H9 (cell line): ENCODE data around the gene OMP. TPM values are rescaled to one million over a fixed set of nuclear protein-coding genes. Genes with fewer than 3 reads are reported as not detected.
A peak's percentile ranks its signal among the peaks of the same experiment; 100 is the strongest.

Experiments used
- DNase-seq: peaks from one replicate; pipeline ENCODE4 v3.0.0-alpha.2; 2017
- H2AFZ ChIP-seq: one replicate; pipeline ENCODE4 v1.6.1; 2013; ENCODE audit warnings: mild to moderate bottlenecking, low read length, control low read depth, moderate library complexity
- H2AK5ac ChIP-seq: 2 replicates; pipeline ENCODE4 v1.6.1; 2013; ENCODE audit warnings: low read length, control low read depth, mixed read lengths; ENCODE audit not compliant: insufficient read length
- H2BK120ac ChIP-seq: one replicate; pipeline ENCODE4 v1.6.1; 2013; ENCODE audit warnings: low read depth, mild to moderate bottlenecking, low read length, control low read depth, inconsistent platforms; ENCODE audit not compliant: poor library complexity, severe bottlenecking
- H2BK12ac ChIP-seq: 2 replicates; pipeline ENCODE4 v1.6.1; 2013; ENCODE audit warnings: low read length, control low read depth, mixed read lengths, low read depth; ENCODE audit not compliant: insufficient read length
- H2BK15ac ChIP-seq: 2 replicates; pipeline ENCODE4 v1.6.1; 2013; ENCODE audit warnings: low read depth, low read length, control low read depth
- H2BK20ac ChIP-seq: one replicate; pipeline ENCODE4 v1.6.1; 2013; ENCODE audit warnings: low read depth, mild to moderate bottlenecking, low read length, control low read depth, inconsistent platforms; ENCODE audit not compliant: poor library complexity, severe bottlenecking
- H2BK5ac ChIP-seq: 2 replicates; pipeline ENCODE4 v1.6.1; 2013; ENCODE audit warnings: low read length, control low read depth, mixed read lengths; ENCODE audit not compliant: insufficient read length
- H3K14ac ChIP-seq: 2 replicates; pipeline ENCODE4 v1.6.1; 2013; ENCODE audit warnings: low read length, control low read depth; ENCODE audit not compliant: insufficient read depth
- H3K18ac ChIP-seq: 2 replicates; pipeline ENCODE4 v1.6.1; 2013; ENCODE audit warnings: low read depth, mild to moderate bottlenecking, mixed read lengths, low read length, control low read depth; ENCODE audit not compliant: insufficient read length
- H3K23ac ChIP-seq: 2 replicates; pipeline ENCODE4 v1.6.1; 2013; ENCODE audit warnings: low read length, control low read depth, mixed read lengths, low read depth; ENCODE audit not compliant: insufficient read length
- H3K23me2 ChIP-seq: 2 replicates; pipeline ENCODE4 v1.6.1; 2013; ENCODE audit warnings: low read depth, mild to moderate bottlenecking, mixed read lengths, low read length, control low read depth; ENCODE audit not compliant: insufficient read length, poor library complexity, severe bottlenecking
- H3K27ac ChIP-seq: 2 replicates; pipeline ENCODE4 v1.5.1; 2013; ENCODE audit warnings: low read length, control low read depth, mixed read lengths, low read depth; ENCODE audit not compliant: insufficient read length
- H3K27me3 ChIP-seq: 2 replicates; pipeline ENCODE4 v1.6.1; 2013; ENCODE audit warnings: low read length, control low read depth, inconsistent platforms; ENCODE audit not compliant: insufficient read depth
- H3K4ac ChIP-seq: 2 replicates; pipeline ENCODE4 v1.6.1; 2013; ENCODE audit warnings: low read depth, mild to moderate bottlenecking, control low read depth, inconsistent platforms, low read length, moderate library complexity
- H3K4me1 ChIP-seq: 2 replicates; pipeline ENCODE4 v1.6.1; 2013; ENCODE audit warnings: low read length, control low read depth, inconsistent platforms; ENCODE audit not compliant: insufficient read depth
- H3K4me2 ChIP-seq: 2 replicates; pipeline ENCODE4 v1.6.1; 2013; ENCODE audit warnings: low read length, control low read depth, mixed read lengths; ENCODE audit not compliant: insufficient read length, insufficient read depth
- H3K56ac ChIP-seq: 2 replicates; pipeline ENCODE4 v1.6.1; 2013; ENCODE audit warnings: low read depth, mild to moderate bottlenecking, mixed read lengths, low read length, control low read depth; ENCODE audit not compliant: insufficient read length
- H3K79me1 ChIP-seq: 2 replicates; pipeline ENCODE4 v1.6.1; 2013; ENCODE audit warnings: low read depth, mild to moderate bottlenecking, moderate library complexity, low read length, control low read depth, inconsistent platforms; ENCODE audit not compliant: insufficient read depth, poor library complexity, severe bottlenecking
- H3K79me2 ChIP-seq: 2 replicates; pipeline ENCODE4 v1.6.1; 2013; ENCODE audit warnings: low read length, control low read depth, inconsistent platforms; ENCODE audit not compliant: insufficient read depth
- H3K9ac ChIP-seq: 2 replicates; pipeline ENCODE4 v1.6.1; 2013; ENCODE audit warnings: low read length, control low read depth, mixed read lengths; ENCODE audit not compliant: insufficient read length; ENCODE audit errors: extremely low read depth
- H3K9me3 ChIP-seq: one replicate; pipeline ENCODE4 v1.6.1; 2013; ENCODE audit warnings: low read depth, low read length, inconsistent platforms; ENCODE audit not compliant: control insufficient read depth
- H3T11ph ChIP-seq: one replicate; pipeline ENCODE4 v1.6.1; 2013; ENCODE audit warnings: mild to moderate bottlenecking, low read length, control low read depth, inconsistent platforms
- H4K20me1 ChIP-seq: one replicate; pipeline ENCODE4 v1.6.1; 2013; ENCODE audit not compliant: control insufficient read depth, insufficient read length, insufficient read depth
- H4K5ac ChIP-seq: 2 replicates; pipeline ENCODE4 v1.6.1; 2013; ENCODE audit warnings: low read depth, mild to moderate bottlenecking, mixed read lengths, low read length, control low read depth; ENCODE audit not compliant: insufficient read length
- H4K8ac ChIP-seq: replicated peaks from 2 replicates; pipeline ENCODE4 v1.6.1; 2013; ENCODE audit warnings: low read length, control low read depth, mixed read lengths, low read depth; ENCODE audit not compliant: insufficient read length
- H4K91ac ChIP-seq: 2 replicates; pipeline ENCODE4 v1.6.1; 2013; ENCODE audit warnings: low read depth, mild to moderate bottlenecking, moderate library complexity, mixed read lengths, low read length, control low read depth; ENCODE audit not compliant: insufficient read length
- H3K27ac Mint-ChIP-seq, 3 experiments: 2 replicates in 2 of 3; 3 replicates in 1 of 3; pipeline ENCODE4 v1.8.0; 2020 to 2021; ENCODE audit warnings: mixed read lengths in 3 of 3, mild to moderate bottlenecking in 1 of 3, moderate library complexity in 1 of 3
- H3K27me3 Mint-ChIP-seq: 2 replicates; pipeline ENCODE4 v1.8.0; 2021; ENCODE audit warnings: low read depth, mild to moderate bottlenecking, moderate library complexity, mixed read lengths
- H3K36me3 Mint-ChIP-seq, 3 experiments: 2 replicates in 2 of 3; 3 replicates in 1 of 3; pipeline ENCODE4 v1.8.0; 2020 to 2021; ENCODE audit warnings: low read depth in 3 of 3, mixed read lengths in 3 of 3; ENCODE audit not compliant: insufficient read depth in 1 of 3
- H3K4me1 Mint-ChIP-seq, 2 experiments: 2 replicates each; pipeline ENCODE4 v1.8.0; 2020; ENCODE audit warnings: mixed read lengths in 2 of 2
- H3K4me3 Mint-ChIP-seq, 2 experiments: 2 replicates in 1 of 2; 3 replicates in 1 of 2; pipeline ENCODE4 v1.8.0; 2020 to 2021; ENCODE audit warnings: mild to moderate bottlenecking in 2 of 2, mixed read lengths in 2 of 2, moderate library complexity in 1 of 2
- H3K9me3 Mint-ChIP-seq, 2 experiments: 2 replicates in 1 of 2; 3 replicates in 1 of 2; pipeline ENCODE4 v1.8.0; 2020; ENCODE audit warnings: mild to moderate bottlenecking in 2 of 2, mixed read lengths in 2 of 2, moderate library complexity in 1 of 2
- WGBS: extraction: QIAGEN DNeasy Blood & Tissue Kit; methylation state at CpG from one replicate; pipeline ENCODE4 v1.1.7; 2013; ENCODE audit warnings: missing lambda C conversion rate, low lambda C conversion rate, mixed read lengths; ENCODE audit not compliant: insufficient read length; ENCODE audit errors: extremely low coverage; 5-methylcytosine and 5-hydroxymethylcytosine counted together
- total RNA-seq: library from RNA; stranded (reverse); gene quantifications from 2 replicates; pipeline ENCODE4 v1.2.1, GENCODE V29; 2021
- TF ChIP-seq, protein P1 (sequence below): fragments of 200-600 bp; sonication (generic); conservative IDR thresholded peaks from 3 replicates; pipeline ENCODE4 v1.8.0; 2021; ENCODE audit warnings: antibody characterized with exemption, mild to moderate bottlenecking

The OMP gene
- total RNA-seq, 1 experiment from 2014 or later = not detected

DNA sequence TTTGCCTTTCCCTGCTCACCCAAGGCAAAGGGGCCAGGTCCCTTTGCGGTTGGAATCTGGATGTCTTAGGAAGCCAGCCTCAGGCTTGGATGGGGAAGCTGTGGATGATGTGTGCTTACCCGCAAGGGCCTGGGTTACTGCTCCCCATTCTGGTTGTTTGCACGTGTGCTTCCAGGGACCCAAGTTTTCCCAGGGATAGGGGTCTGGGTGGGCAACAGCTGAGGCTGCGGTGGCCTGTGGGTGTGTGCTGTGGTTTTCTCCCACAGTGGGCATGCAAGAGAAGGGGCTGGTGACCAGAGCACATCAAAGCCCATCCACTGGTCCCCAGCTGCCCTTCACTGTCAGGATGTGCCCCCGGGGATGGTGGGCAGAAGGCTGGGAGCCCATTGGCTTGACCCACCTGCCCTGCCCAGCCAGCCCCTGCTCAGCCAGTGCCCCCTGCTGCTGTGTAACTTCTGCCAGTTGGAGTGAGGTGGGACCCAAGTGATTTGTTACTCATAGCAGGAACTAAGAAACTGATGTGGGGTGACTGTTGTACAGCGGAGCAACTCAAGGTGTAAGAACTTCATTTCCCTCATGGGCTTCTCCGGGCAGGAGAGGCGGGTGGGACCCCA lies 32.6 kb upstream of the OMP start:
- no peak overlapping the region for H3K18ac ChIP-seq

More for the DNA sequence above, 32.6 kb upstream of the OMP start:
- H3K14ac ChIP-seq = no peak overlapping the region
- 0 out of 2 replicates have a peak, but pooled peaks cover 2% of the 10 kb centered on the region for H3K79me2 ChIP-seq
- no peak overlapping the region for H3K4me2 ChIP-seq
- TF ChIP-seq, protein P1, sequence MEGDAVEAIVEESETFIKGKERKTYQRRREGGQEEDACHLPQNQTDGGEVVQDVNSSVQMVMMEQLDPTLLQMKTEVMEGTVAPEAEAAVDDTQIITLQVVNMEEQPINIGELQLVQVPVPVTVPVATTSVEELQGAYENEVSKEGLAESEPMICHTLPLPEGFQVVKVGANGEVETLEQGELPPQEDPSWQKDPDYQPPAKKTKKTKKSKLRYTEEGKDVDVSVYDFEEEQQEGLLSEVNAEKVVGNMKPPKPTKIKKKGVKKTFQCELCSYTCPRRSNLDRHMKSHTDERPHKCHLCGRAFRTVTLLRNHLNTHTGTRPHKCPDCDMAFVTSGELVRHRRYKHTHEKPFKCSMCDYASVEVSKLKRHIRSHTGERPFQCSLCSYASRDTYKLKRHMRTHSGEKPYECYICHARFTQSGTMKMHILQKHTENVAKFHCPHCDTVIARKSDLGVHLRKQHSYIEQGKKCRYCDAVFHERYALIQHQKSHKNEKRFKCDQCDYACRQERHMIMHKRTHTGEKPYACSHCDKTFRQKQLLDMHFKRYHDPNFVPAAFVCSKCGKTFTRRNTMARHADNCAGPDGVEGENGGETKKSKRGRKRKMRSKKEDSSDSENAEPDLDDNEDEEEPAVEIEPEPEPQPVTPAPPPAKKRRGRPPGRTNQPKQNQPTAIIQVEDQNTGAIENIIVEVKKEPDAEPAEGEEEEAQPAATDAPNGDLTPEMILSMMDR = no peak
- peaks cover 10% of the 10 kb centered on the region for H3K23me2 ChIP-seq
- H3K9me3 ChIP-seq = no peaks in the 10 kb centered on the region
- H2AK5ac ChIP-seq = no peak overlapping the region
- Mint-ChIP-seq H3K4me3 (no peak overlapping the region; a peak in 1 of 5 replicates), H3K4me1 (peaks cover 22 to 23% of the 10 kb centered on the region in 2 experiments), H3K27ac (no peak overlapping the region), H3K9me3 (no peaks in the 10 kb centered on the region), H3K36me3 (no peaks in the 10 kb centered on the region), H3K27me3 (peaks cover 9% of the 10 kb centered on the region)
- H3K4ac ChIP-seq = no peak overlapping the region
- H4K5ac ChIP-seq = no peak overlapping the region
- H3K27ac ChIP-seq = no peak overlapping the region
- H3K4me1 ChIP-seq = no peaks in the 10 kb centered on the region
- peak; percentile 21 for DNase-seq
- no peak overlapping the region for H2BK5ac ChIP-seq
- no peaks in the 10 kb centered on the region for H3K79me1 ChIP-seq
- H3T11ph ChIP-seq = no peak overlapping the region
- H3K56ac ChIP-seq = no peak overlapping the region
- no peak overlapping the region for H2BK20ac ChIP-seq
- H2AFZ ChIP-seq = no peak overlapping the region
- H4K20me1 ChIP-seq = no peaks in the 10 kb centered on the region
- H3K27me3 ChIP-seq = no peaks in the 10 kb centered on the region
- no peak overlapping the region for H3K9ac ChIP-seq
- no peak overlapping the region for H2BK120ac ChIP-seq
- no peak overlapping the region for H3K23ac ChIP-seq
- no peak overlapping the region for H2BK12ac ChIP-seq
- H4K8ac ChIP-seq = no peak overlapping the region
- no peak overlapping the region for H4K91ac ChIP-seq
- WGBS = no CpG with 5 or more reads among the region's 8 CpGs
- no peak overlapping the region for H2BK15ac ChIP-seq
